Measurements from ENCODE around the gene FAM209B.
A peak's percentile ranks its signal among the peaks of the same experiment; 100 is the strongest.
"Not testable (repeated sequence)": the region's sequence is repeated elsewhere in the genome, so short reads cannot be mapped to it uniquely, and the experiment has no call there.

Gene FAM209B, protein sequence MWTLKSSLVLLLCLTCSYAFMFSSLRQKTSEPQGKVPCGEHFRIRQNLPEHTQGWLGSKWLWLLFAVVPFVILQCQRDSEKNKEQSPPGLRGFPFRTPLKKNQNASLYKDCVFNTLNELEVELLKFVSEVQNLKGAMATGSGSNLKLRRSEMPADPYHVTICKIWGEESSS

DNA sequence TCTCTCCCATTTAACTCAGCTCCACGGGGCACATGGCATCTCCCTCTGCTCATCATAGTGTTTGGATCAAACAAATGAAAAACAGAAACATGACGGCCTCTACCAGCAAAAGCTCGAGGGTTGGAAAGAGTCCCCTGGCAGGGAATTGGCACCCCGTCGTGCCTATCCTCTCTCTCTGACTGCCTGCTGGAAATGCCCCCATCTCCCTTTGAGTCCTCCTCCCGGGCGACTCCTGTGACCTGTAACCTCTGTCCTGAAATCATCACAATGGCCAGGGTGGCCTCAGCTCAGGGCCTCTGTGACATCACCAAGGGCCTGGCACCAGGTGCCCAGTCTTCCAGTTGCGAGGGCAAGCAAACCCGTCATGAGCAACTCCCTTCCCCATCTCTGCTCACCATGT is at the start of gene FAM209B:
Gene FAM209B, plus strand, starts transcription at position 301 of the 400 bp plus-strand sequence. Its CDS starts 96 bp downstream, at position 397.
- DNase-seq: not testable (repeated sequence)

DNA sequence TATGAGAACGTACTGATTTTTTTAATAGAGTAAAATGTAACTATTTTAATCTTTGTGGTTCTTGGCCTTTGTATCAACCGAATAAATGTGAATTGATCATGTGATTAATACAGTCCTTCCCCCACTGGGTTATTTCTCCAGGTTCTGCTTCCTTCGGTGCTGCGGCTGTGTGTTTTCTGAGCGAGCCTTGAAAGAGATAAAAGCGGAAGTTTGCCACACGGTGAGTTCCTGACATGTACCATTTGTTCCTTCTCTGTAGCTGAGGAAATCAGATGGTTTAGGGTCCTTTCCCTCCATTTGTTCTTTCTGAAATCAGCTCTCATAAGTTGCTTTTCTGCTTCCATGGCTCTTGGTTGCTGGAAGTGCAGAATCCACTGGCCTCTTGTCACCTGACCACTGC is 49.1 kb upstream of the FAM209B start:
- DNase-seq: no peak
- in situ Hi-C loops (cut with MboI; ENCODE audit: low pct_unique_long_range_greater_than_20kb, low sequenced_read_pairs): no loop called here

More for the DNA sequence above, at the start of gene FAM209B:
- in situ Hi-C loops (cut with MboI; ENCODE audit: low pct_unique_long_range_greater_than_20kb, low sequenced_read_pairs): not testable (repeated sequence)

DNA sequence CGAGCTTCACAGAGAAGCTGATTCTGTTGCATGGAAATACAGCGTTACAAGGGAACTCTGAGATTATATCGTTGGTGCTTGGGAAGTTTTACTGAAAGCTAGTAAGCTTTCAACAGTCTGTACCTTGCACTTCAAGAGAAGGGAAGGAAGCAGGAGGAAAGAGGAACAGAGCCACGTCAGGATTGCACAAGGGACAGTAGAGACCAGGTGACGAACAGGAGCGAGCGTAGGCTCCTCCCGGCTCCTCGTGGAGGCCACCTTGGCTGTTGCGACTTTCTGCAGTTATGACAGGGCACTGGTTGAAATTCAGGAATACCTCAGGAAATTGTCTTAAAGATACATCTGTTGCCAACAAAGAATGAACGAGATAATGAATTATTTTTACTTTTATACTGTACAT is 45.8 kb upstream of the FAM209B start:
- peak; percentile 25 for DNase-seq
- in situ Hi-C loops (cut with MboI; ENCODE audit: low pct_unique_long_range_greater_than_20kb, low sequenced_read_pairs): no loop called here

DNA sequence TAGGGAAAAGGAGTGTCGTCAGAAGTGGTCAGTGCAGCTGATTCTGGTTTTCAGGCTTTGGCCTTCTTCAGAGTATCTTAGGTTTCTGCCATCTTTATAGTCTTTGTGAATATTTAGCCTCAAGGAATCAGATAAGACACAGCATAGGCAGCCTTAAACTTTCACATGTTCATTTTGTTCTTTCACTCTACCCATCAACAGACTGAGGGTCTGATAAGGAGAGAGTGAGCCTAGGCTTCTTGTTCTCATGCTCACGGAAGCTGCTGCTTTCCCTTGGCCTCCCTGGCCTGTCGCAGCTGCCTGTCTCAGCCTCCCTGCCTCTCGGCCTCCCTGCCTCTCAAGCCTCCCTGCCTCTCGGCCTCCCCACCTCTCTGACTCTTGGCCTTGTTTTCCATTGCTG is 44.5 kb upstream of the FAM209B start:
- no peak for DNase-seq
- in situ Hi-C loops (cut with MboI; ENCODE audit: low pct_unique_long_range_greater_than_20kb, low sequenced_read_pairs): no loop called here

DNA sequence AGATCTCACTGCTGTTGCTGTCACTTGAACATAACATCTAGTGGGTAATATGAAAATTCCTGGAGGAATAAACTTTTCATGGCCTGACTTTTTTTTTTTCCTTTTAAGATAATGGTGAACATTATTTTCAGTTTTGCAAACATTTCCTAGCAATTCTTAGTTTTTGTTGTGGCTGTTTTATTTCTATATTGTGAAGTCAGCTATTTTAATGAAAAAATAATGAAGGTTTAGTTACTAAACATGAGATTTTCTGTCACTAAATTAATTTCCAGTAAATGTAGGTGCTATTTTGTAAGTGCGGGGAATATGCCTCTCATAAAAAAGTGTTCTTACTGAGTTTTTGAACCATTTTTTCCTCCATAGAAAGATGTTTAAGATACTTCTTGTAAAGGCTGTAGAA is 31.9 kb upstream of the FAM209B start:
- in situ Hi-C loops (cut with MboI; ENCODE audit: low pct_unique_long_range_greater_than_20kb, low sequenced_read_pairs): no loop called here
- DNase-seq: no peak

DNA sequence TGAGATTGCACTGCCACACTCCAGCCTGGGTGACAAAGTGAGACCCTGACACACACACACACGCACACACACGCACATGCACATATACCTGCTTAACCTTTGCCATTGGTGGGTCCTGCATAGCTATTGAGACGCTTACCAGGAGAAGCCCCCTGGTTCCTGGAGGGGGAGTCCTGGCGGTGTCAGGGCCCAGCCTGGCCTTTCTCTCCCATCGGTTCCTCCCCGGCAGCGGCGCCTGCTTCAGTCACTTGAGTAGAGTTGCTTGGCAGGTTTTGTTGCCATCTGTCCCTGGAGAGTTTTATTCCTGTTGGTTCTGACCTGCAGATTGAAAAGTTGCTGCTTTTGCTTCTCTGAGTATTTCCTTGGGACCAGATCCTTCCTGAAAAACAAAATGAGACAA is 29.1 kb upstream of the FAM209B start:
- in situ Hi-C loops (cut with MboI; ENCODE audit: low pct_unique_long_range_greater_than_20kb, low sequenced_read_pairs): no loop called here
- no peak for DNase-seq

DNA sequence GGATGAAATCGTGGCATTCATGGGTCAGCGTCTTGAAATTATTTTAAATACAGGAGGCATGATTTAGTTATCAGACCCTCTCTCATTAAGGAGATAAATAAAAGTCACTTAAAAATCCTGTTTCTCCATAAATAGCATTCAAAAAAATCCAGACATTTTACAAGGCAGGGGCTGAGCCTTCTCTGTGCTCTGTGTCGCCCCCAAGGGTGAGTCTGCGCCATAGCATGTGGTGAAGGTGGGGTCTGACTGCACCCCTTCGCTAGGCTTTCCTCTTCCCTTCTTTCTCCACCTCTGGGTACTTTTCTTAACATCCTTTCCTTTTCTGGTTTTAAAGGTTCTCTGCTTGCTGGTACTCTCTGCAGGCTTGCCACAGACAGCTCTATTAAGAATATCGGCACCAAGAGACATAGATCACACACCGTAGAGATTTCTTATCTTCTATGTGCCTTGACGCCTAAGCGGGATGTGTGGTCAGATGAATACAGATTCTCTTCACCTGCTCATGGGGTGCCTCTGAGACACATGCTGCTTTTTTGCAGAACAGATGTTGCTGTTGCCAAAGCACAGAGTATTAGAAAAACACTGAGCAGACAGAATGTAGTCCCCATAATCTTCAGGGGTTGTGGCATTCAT is 28.6 kb upstream of the FAM209B start:
- in situ Hi-C loops (cut with MboI; ENCODE audit: low pct_unique_long_range_greater_than_20kb, low sequenced_read_pairs): no loop called here
- DNase-seq: peak; percentile 16

DNA sequence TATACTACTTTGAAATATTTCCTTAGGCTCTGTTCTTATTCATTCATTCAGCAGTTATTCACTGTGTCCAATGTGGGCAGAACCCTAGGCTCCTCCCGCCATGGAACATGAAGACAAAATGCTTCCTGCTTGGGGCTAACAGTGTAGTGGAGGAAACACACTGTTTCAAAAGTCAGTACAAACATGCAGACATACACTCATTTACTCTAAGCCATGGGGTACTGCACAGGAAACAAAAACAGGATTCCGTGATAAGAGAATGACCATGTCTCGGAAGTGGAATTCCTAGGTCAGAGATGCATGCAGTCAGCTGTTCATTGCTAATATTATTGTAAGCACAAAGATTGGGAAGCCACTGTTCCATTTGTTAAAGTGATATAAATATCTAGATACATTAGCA is 26.9 kb upstream of the FAM209B start:
- DNase-seq: no peak

DNA sequence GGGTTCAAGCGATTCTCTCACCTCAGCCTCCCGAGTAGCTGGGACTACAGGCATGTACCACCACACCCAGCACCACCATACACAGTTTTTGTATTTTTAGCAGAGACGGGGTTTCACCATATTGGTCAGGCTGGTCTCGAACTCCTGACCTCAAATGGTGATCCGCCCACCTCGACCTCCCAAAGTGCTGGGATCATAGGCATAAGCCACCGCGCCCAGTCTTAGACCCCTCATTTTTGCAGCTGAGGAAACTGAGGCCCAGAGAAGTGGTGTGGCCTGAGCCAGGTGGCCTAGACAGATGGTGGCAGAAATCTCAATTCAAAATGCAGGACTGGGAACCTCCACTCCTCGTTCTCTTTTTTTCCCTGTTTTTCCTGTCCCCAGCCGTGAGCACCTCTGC is 21.1 kb upstream of the FAM209B start:
- DNase-seq: no peak
- in situ Hi-C loops (cut with MboI; ENCODE audit: low pct_unique_long_range_greater_than_20kb, low sequenced_read_pairs): no loop called here

More for the DNA sequence above, 26.9 kb upstream of the FAM209B start:
- in situ Hi-C loops (cut with MboI; ENCODE audit: low pct_unique_long_range_greater_than_20kb, low sequenced_read_pairs): no loop called here

DNA sequence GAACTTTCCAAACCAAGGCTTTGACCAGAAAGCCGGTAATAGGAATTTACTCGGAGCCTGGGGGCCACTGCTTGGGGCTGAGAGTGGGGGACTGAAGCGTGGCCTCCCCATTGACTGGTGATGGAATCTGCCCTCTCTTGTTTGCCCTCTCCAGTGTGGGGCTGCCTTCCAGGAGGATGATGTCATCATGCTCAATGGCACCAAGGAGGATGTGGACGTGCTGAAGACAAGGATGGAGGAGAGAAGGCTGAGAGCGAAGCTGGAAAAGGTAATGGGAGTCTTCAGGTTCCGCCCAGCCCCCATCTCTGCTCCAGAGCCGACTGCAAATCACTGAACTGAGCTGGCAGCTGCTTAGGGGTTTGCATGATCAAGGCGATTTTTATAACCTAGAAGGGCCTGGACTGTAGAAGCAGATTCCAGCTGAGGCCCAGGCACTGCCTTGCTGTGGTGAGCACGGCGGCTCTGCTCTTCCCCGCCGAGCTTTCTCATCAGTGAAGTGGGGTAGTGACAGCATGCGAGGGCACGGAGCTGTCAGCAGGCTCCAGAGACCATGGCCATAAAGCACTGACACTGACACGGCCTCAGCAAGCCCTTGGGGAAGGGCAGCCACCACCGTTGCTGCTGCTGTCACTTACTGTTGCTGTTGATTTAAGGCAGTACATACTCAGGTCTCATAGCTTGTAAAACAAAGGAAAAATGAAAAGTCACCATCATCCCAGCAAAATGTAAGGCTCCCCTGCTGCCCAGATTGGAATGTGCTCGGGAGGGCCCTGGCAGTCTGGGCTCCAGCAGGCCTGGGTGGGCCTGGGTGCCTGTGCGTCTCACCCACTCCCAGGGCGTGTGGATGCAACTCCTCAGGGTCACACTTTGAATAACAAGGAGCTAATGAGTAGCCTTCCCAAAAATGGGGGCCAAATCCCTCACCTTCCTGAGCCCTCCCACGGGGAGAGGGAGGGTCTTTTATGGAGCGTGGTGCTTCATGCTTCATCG is 19.6 kb upstream of the FAM209B start:
- in situ Hi-C loops (cut with MboI; ENCODE audit: low pct_unique_long_range_greater_than_20kb, low sequenced_read_pairs): no loop called here
- DNase-seq: no peak

DNA sequence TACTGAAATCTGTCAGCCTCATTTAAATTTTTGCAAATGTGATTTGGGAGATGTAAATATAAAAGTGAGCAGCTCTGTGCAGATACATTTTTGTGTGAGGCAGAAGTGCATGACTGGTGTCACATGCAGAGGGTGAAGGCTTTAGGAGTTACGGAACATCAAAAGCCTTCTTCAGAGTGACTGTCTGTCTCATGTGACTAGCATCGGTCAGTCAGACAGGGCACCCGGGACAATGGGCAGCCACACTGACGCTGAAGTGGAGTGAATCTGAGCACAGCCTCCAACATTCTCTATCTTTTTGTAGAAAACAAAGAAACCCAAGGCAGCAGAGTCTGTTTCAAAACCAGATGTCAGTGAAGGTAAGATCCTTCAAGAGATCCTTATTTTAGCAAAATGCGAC is 16.4 kb upstream of the FAM209B start:
- in situ Hi-C loops (cut with MboI; ENCODE audit: low pct_unique_long_range_greater_than_20kb, low sequenced_read_pairs): no loop called here
- DNase-seq: no peak

DNA sequence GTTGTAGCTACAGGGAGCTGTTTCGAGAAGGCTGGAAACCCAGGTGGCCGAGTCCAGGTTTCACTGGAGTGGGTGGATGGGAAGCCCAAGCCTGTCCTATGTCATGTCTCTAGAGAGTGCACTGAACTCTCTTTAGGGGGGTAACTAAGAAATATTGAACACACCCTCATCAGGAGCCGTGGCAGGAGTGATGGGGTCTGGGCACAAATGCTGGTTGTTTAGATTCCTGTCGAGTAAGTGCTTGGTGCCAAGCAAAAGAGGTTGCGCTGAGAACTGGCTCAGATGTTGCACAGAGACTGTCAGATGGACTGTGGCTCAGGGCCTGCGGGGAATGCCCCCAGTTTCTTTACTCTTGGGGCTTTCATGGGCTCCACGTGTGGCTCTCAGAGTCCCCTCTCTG is 15.8 kb upstream of the FAM209B start:
- in situ Hi-C loops (cut with MboI; ENCODE audit: low pct_unique_long_range_greater_than_20kb, low sequenced_read_pairs): no loop called here
- no peak for DNase-seq

DNA sequence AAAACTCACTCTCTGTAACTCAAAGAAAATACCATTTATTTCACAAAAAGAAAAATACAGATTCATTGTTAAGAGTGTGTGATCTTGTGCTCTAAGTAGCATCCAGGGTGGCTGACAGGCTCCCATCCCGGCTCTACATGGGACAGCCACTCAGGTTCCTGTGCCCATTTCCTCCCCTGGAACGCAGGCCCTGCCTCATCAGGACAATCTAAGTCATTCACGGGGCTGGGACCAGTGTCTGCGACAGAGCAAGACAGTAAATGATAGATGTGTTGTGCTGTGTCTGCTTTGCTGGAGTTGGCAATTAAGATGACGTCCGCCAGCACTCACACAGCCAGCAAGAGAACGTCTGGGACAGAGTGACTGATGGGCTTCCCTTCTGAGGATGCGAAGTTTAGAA is 15.4 kb upstream of the FAM209B start:
- in situ Hi-C loops (cut with MboI; ENCODE audit: low pct_unique_long_range_greater_than_20kb, low sequenced_read_pairs): no loop called here
- no peak for DNase-seq

DNA sequence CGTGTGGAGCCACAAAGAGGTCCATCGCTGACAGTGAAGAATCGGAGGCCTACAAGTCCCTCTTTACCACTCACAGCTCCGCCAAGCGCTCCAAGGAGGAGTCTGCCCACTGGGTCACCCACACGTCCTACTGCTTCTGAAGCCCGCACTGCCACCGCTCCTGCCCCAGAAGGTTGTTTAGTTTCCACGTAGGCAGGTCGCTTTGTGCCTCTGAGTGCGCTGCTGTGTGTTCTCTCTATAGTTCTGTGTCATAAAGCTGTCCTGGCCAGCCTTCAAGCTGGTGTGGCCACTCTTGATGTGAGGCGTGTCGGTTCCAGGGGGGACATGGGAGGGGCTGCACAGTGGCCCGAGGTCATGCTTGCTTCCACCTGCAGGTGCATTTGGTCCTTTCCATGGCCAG is 14.9 kb upstream of the FAM209B start:
- no peak for DNase-seq
- in situ Hi-C loops (cut with MboI; ENCODE audit: low pct_unique_long_range_greater_than_20kb, low sequenced_read_pairs): no loop called here

DNA sequence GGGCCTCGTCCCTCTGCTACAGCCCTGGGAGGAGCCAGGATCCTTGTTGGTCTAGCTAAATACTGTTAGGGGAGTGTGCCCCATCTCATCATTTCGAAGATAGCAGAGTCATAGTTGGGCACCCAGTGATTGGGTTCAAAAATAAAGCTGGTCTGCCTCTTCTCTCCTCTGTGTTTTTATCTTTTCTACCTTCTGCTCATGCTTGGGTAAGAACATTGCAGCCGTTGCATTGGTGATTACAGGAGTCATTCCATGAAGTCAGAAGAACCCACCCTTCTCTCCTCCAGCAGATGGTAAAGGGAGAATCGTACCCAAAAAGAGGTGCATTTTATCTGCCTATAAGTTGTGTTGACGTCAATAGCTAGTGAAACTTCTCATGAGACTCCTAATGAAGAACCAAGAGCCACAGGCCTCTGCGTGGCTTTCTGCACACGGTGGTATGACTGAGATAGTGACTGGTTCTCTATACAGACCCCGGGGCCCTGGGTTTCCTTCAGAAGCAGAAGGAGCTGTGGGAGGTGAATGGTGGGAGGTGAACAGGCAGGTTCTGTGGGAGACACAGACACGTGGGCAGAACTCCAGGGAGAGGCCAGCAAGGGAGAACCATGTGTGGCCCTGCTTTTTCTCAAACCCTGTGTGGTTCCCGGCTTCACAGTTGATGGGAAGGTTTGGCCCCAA is 14.2 kb upstream of the FAM209B start:
- DNase-seq: no peak
- in situ Hi-C loops (cut with MboI; ENCODE audit: low pct_unique_long_range_greater_than_20kb, low sequenced_read_pairs): no loop called here

DNA sequence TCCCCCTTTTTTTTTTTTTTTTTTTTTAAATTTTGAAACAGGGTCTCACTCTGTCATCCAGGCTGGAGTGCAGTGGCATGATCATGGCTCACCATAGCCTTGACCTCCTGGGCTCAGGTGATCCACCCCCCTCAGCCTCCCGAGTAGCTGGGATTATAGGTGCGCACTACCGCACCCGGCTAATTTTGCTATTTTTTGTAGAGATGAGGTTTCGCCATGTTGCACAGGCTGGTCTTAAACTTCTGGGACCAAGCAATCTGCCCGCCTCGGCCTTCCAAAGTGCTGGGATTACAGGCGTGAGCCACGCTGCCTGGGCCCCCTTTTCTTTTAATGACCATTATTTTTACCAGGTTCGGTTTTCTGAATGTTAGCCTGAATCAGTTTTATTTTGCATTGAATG is 13.5 kb upstream of the FAM209B start:
- no peak for DNase-seq
- in situ Hi-C loops (cut with MboI; ENCODE audit: low pct_unique_long_range_greater_than_20kb, low sequenced_read_pairs): no loop called here

DNA sequence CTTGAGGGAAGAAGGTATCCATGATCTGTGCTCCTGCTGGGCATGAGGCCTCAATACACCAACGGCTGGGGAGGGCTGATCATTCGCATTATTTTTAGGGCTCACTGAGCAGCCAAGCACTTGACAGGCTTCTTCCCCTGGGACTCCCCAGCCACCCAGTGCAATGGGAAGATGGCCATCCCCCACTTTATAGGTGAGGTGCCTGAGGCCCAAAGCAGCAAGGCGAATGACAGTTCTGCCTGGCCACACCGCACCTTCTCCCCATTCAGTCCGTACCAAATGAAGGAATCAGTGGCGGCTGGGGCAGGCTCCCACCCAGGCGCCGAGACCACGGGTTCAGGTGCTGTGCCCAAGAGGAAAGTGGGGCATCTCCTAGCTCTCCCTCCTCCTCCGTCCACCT is 12.9 kb upstream of the FAM209B start:
- in situ Hi-C loops (cut with MboI; ENCODE audit: low pct_unique_long_range_greater_than_20kb, low sequenced_read_pairs): no loop called here
- DNase-seq: no peak

DNA sequence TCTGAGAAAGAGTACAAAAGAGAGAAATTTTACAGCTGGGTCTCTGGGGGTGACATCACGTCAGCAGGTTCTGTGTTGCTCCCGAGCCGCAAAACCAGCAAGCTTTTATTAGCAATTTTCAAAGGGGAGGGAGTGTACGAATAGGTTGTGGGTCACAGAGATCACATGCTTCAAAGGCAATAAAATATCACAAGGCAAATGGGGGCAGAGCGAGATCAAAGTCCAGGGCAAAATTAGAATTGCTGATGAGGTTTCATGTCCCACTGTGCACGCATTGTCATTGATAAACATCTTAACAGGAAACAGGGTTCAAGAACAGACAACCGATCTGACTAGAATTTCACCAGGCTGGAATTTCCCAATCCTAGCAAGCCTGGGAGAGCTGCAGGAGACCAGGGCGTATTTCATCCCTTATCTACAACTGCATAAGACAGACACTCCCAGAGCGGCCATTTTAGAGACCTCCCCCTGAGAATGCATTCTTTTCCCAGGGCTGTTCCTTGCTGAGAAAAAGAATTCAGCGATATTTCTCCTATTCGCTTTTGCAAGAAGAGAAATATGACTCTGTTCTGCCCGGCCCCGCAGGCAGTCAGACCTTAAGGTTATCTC is 12.2 kb upstream of the FAM209B start:
- in situ Hi-C loops (cut with MboI; ENCODE audit: low pct_unique_long_range_greater_than_20kb, low sequenced_read_pairs); DNase-seq: not testable (repeated sequence)

DNA sequence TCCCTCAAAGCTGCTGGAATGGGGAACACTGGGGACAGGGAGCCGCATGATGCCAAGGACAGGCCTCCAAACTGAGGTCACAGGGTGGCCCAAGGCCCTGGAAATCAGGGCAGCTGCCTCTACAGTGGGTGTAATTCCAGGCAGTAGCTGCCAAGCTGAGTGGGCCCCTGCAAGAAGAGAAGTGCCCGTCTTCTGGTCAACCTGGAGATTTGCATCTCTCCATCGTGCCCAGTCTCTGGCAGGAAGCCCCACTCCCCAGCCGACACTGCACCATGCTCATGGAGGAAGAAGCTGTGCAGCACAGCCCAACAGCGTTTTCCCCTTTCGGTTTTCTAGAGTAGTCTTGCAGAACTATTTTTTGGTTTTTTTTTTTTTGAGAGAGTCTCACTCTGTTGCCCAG is 10.7 kb upstream of the FAM209B start:
- in situ Hi-C loops (cut with MboI; ENCODE audit: low pct_unique_long_range_greater_than_20kb, low sequenced_read_pairs): no loop called here
- DNase-seq: no peak
